Ovary (tissue), 3 donors: ENCODE results near the gene EML1.

ENCODE experiments used
- CTCF ChIP-seq, 3 donors: fragments of 450-650 bp in 2 of 3; fragments of 200-600 bp in 1 of 3; IDR thresholded peaks; one replicate each; pipeline versions ENCODE4 v1.5.1 to v1.8.0; 2016 to 2022; ENCODE audit warnings: antibody characterized with exemption in 3 of 3, mild to moderate bottlenecking in 1 of 3
- POLR2A ChIP-seq: fragments of 450-650 bp; IDR thresholded peaks from one replicate; pipeline ENCODE4 v1.6.1; 2017; ENCODE audit warnings: antibody characterized with exemption, mild to moderate bottlenecking, moderate library complexity
- donor health status: DM: no; HTN: no; CAD: no.

DNA sequence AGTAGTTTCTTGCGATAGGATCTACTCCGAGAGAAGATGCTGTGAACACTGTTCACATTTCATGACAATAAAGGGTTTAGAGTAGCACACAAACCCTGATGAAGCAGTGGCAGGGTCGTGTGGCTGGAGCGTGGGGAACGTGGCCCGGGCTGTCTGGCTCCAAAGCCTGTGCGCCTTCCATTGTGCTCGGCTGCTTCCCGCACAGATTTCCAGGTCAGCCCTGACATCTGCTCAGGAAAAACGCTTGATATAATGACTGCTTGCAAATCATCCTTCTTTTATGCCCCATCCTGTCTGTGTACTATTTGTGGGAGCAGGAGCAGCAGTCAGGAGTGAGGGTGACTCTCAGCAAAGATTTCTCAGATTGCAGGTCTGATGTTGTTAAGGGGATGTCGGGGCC, 78.6 kb downstream of the EML1 start:
- TF ChIP-seq CTCF (IDR thresholded peaks at IDR 0.05), result no peak
- no peak for TF ChIP-seq POLR2A
